Hematopoietic multipotent progenitor cell treated with erythropoietin and hydrocortisone succinate and interleukin-3 and kit ligand, for 4 days (in vitro differentiated cells): Measurements from ENCODE around the gene DIPK2B.

ENCODE experiments used
- DNase-seq: peaks from one replicate; pipeline ENCODE4 v3.0.0-alpha.2; 2015

The DIPK2B gene

GRCh38 chrX:45200741-45201234 lies at the start of gene DIPK2B:
TSS of gene DIPK2B (minus strand) at chrX:45200876. CDS start at chrX:45200826, 50 bp downstream.
- DNase-seq = no peak

- DNase-seq = peak; percentile 38
These were observed 39.6 kb upstream of the DIPK2B start for GRCh38 chrX:45240301-45240700.

GRCh38 chrX:45238489-45238888 lies 37.8 kb upstream of the DIPK2B start:
- DNase-seq = no peak

- DNase-seq = no peak
These were observed 32.9 kb upstream of the DIPK2B start for GRCh38 chrX:45233531-45233930.

GRCh38 chrX:45232139-45232538 lies 31.5 kb upstream of the DIPK2B start:
- peak; percentile 24 for DNase-seq

GRCh38 chrX:45230410-45230809 lies 29.7 kb upstream of the DIPK2B start:
- peak; percentile 39 for DNase-seq

- DNase-seq = no peak
These were observed 28.7 kb upstream of the DIPK2B start for GRCh38 chrX:45229348-45229747.

GRCh38 chrX:45228126-45228525 lies 27.4 kb upstream of the DIPK2B start:
- no peak for DNase-seq

- DNase-seq = no peak
These were observed 7.6 kb upstream of the DIPK2B start for GRCh38 chrX:45208121-45208856.

- no peak for DNase-seq
These were observed 1.5 kb upstream of the DIPK2B start for GRCh38 chrX:45202171-45202570.

- DNase-seq = no peak
These were observed 2.0 kb downstream of the DIPK2B start for GRCh38 chrX:45198706-45199105.

GRCh38 chrX:45198301-45198700 lies 2.4 kb downstream of the DIPK2B start:
- no peak for DNase-seq

GRCh38 chrX:45196701-45197100 lies 4.0 kb downstream of the DIPK2B start:
- DNase-seq = no peak

- DNase-seq = no peak
These were observed 8.8 kb downstream of the DIPK2B start for GRCh38 chrX:45191820-45192409.

GRCh38 chrX:45191383-45191782 lies 9.3 kb downstream of the DIPK2B start:
- DNase-seq = peak; percentile 53

GRCh38 chrX:45187731-45188130 lies 12.9 kb downstream of the DIPK2B start:
- DNase-seq = no peak

GRCh38 chrX:45186643-45187026 lies 14.0 kb downstream of the DIPK2B start:
- no peak for DNase-seq

- DNase-seq = no peak
These were observed 16.5 kb downstream of the DIPK2B start for GRCh38 chrX:45184211-45184610.

GRCh38 chrX:45172890-45173289 lies 27.8 kb downstream of the DIPK2B start:
- peak; percentile 6 for DNase-seq

- no peak for DNase-seq
These were observed 33.9 kb downstream of the DIPK2B start for GRCh38 chrX:45166781-45167180.

- no peak for DNase-seq
These were observed 35.0 kb downstream of the DIPK2B start for GRCh38 chrX:45165726-45166125.

- peak; percentile 43 for DNase-seq
These were observed 35.7 kb downstream of the DIPK2B start for GRCh38 chrX:45164995-45165394.

- DNase-seq = peak; percentile 77
These were observed 36.6 kb downstream of the DIPK2B start for GRCh38 chrX:45164021-45164621.

- DNase-seq = no peak
These were observed 43.0 kb downstream of the DIPK2B start for GRCh38 chrX:45157647-45158046.
